Measurements from ENCODE around the gene DMRT1.

GRCh38 chr9:811106-811531 is 30.4 kb upstream of the DMRT1 start:
- TF ChIP-seq ZFX (IDR thresholded peaks at IDR 0.05) (no peak), CTCF (IDR thresholded peaks at IDR 0.05 in 2 of 3, conservative IDR thresholded peaks at IDR 0.05 in 1 of 3; ENCODE audit: borderline replicate concordance in 1 of 3, insufficient read depth in 1 of 3, low read depth in 2 of 3, low read length in 2 of 3) (no peak), ZBTB33 (IDR thresholded peaks at IDR 0.05; ENCODE audit: extremely low read depth, insufficient replicate concordance, low read length) (no peak), TCF7L2 (IDR thresholded peaks at IDR 0.05; ENCODE audit: borderline replicate concordance, extremely low read depth, insufficient read depth, insufficient read length) (no peak)
